ENCODE results near the gene EVA1B. TPM values are rescaled to one million over a fixed set of nuclear protein-coding genes. Genes with fewer than 3 reads are reported as not detected.
A peak's percentile ranks its signal among the peaks of the same experiment; 100 is the strongest.

The EVA1B gene
- total and polyA plus RNA-seq, 2 of the 13 experiments (the other 11 are each of a cell fraction or from before 2014, with no cell fraction given): 3.9 to 6.6 TPM

DNA sequence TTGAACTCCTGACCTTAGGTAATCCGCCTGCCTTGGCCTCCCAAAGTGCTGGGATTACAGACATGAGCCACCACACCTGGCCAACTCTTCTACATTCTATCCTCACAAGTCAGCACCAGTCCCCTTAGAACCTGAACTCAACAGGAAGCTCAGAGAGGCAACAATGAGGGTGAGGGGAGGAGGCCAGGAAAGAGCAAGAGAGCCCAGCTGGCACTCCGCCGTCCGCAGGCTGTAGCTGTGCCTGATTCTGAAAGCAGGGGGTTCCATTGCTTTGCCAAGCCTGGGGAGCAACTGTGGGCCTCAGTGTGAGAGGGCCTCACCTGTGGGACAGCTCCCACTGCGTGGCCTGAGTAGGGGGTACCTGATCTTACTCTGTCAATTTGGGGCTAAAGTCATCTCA, 43.6 kb upstream of the EVA1B start (continued):
- TF ChIP-seq CEBPZ (IDR thresholded peaks at IDR 0.05; ENCODE audit: low read length) (no peak), DMTF1 (CRISPR knock-in tag; IDR thresholded peaks at IDR 0.05) (no peak), ASH2L (IDR thresholded peaks at IDR 0.05; ENCODE audit: insufficient read length, low read depth, low read length) (no peak), TSC22D2 (CRISPR knock-in tag; IDR thresholded peaks at IDR 0.05; ENCODE audit: borderline replicate concordance) (no peak), BRCA1 (CRISPR knock-in tag; IDR thresholded peaks at IDR 0.05) (no peak), ZNF460 (CRISPR knock-in tag; IDR thresholded peaks at IDR 0.05; ENCODE audit: borderline replicate concordance) (no peak)

DNA sequence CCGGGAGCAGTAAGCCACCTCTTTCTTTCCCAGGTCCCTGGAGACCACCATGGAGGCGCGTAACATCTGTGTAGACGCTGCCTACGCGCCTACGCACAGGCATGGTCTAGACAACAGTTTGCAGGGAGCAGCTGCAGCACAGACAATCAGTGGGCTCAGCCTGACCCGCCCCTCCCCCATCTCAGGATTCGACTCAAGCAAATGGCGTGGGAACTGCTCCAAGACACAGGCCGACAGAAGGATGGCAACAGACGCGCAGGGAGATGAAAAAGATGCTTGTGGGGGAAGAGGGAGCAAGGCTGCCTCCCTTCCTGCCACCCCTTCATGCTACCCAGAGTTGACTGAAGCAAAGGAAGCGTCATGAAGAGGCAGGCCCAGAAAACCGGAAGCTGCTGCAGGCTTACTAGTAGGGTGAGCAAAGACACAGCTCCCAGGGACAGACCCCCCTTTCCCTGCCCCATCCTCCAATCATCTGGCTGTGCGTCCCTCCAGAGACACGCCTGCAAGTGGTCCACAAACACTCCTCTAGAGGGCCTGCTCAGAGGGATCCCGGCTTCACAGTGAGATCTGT, 42.7 kb upstream of the EVA1B start:
- Histone ChIP-seq H3K36me3 (replicated peaks in 1 of 2; ENCODE audit: control insufficient read depth in 1 of 2, insufficient read depth in 2 of 2, low read length in 2 of 2) (peaks cover 17 to 52% of the 10 kb centered on the region in 2 experiments), H3K4me3 (replicated peaks in 1 of 3; ENCODE audit: insufficient read depth in 1 of 3, low read depth in 2 of 3, low read length in 3 of 3) (no peak overlapping the region), H3K79me2 (ENCODE audit: insufficient read depth, low read length) (peaks cover 12% of the 10 kb centered on the region), H3K4me2 (ENCODE audit: low read depth, low read length) (no peak overlapping the region), H3K9ac (ENCODE audit: insufficient read depth, low read depth, low read length) (no peak overlapping the region), H3K27ac (ENCODE audit: extremely low read length, insufficient read depth, low read length) (no peak overlapping the region), H4K20me1 (ENCODE audit: insufficient read depth, low read length) (no peaks in the 10 kb centered on the region), H3K27me3 (ENCODE audit: control insufficient read depth in 1 of 2, insufficient read depth in 2 of 2, low read length in 2 of 2) (no peaks in the 10 kb centered on the region), H3K4me1 (ENCODE audit: insufficient read depth, low read length) (peaks cover 28% of the 10 kb centered on the region), H2AFZ (ENCODE audit: low read length) (no peak overlapping the region), H3K9me3 (ENCODE audit: low read length) (no peaks in the 10 kb centered on the region)
- DNase-seq (ENCODE audit: low spot score) (no peak), FAIRE-seq (no peak), ATAC-seq (no peak)
- ChIA-PET POLR2A (no interaction called here), CTCF (ENCODE audit: low intra/inter-chr PET ratio, low total read pairs) (no interaction called here)
- no TSS peak for BruUV-seq (replicated peaks)
- intact Hi-C loops (cut with micrococcal nuclease; ENCODE audit: unreplicated experiment) (no loop called here), in situ Hi-C loops (cut with HindIII; ENCODE audit: extremely low pct_ligation_motif_present, low pct_unique_long_range_greater_than_20kb) (no loop called here)
- 99% methylated on average over 18 of the region's 18 CpGs for WGBS (ENCODE audit: low lambda C conversion rate)
- TF ChIP-seq, protein P1, sequence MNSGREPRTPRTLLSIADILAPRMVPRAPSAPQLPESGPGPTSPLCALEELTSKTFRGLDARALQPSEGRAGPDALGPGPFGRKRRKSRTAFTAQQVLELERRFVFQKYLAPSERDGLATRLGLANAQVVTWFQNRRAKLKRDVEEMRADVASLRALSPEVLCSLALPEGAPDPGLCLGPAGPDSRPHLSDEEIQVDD (CRISPR knock-in tag; IDR thresholded peaks at IDR 0.05; ENCODE audit: borderline replicate concordance): no peak
- TF ChIP-seq ZNF20 (CRISPR knock-in tag; IDR thresholded peaks at IDR 0.05) (no peak), RBM22 (optimal IDR thresholded peaks at IDR 0.05; ENCODE audit: low read length) (peak; percentile 28), ZZZ3 (CRISPR knock-in tag; IDR thresholded peaks at IDR 0.05; ENCODE audit: borderline replicate concordance) (no peak), ZNF576 (CRISPR knock-in tag; IDR thresholded peaks at IDR 0.05) (no peak), YEATS2 (CRISPR knock-in tag; IDR thresholded peaks at IDR 0.05; ENCODE audit: borderline replicate concordance) (no peak), ZNF713 (CRISPR knock-in tag; IDR thresholded peaks at IDR 0.05) (no peak), HNRNPH1 (optimal IDR thresholded peaks at IDR 0.05; ENCODE audit: low read depth, low read length) (no peak)
